A549 (cell line): ENCODE results near the gene MFNG.

Experiments used
- BHLHE40 ChIP-seq: IDR thresholded peaks from 2 replicates; pipeline ENCODE4 v1.6.1; 2012; ENCODE audit warnings: low read depth, low read length, inconsistent platforms
- CBX8 ChIP-seq: fragments of 200-600 bp; sonication (generic); IDR thresholded peaks from 2 replicates; pipeline ENCODE4 v1.6.1; 2016
- CTCF ChIP-seq: fragments of >200 bp; sonication (Bioruptor Twin); formaldehyde crosslinking; IDR thresholded peaks from 3 replicates; pipeline ENCODE4 v1.5.1; 2016
- ELK1 ChIP-seq: fragments of 150-350 bp; IDR thresholded peaks from 2 replicates; pipeline ENCODE4 v1.6.1; 2014; ENCODE audit warnings: low read depth, mild to moderate bottlenecking, low read length
- ESRRA ChIP-seq: fragments of 150-350 bp; IDR thresholded peaks from 2 replicates; pipeline ENCODE4 v1.6.1; 2014; ENCODE audit warnings: mild to moderate bottlenecking, low read length, borderline replicate concordance
- FOSL2 ChIP-seq, 2 experiments: fragments of 450-650 bp in 1 of 2; fragments of >200 bp in 1 of 2; sonication (Bioruptor Twin) in 1 of 2; formaldehyde crosslinking; IDR thresholded peaks; 2 replicates each; pipeline versions ENCODE4 v1.5.0 to v1.6.1; 2016 to 2020; ENCODE audit warnings: mild to moderate bottlenecking in 1 of 2, moderate library complexity in 1 of 2
- JUNB ChIP-seq: fragments of >200 bp; sonication (Bioruptor Twin); formaldehyde crosslinking; IDR thresholded peaks from 2 replicates; pipeline ENCODE4 v1.6.1; 2016
- MAX ChIP-seq: IDR thresholded peaks from 2 replicates; pipeline ENCODE4 v1.6.1; 2012
- MAZ ChIP-seq: fragments of 150-350 bp; IDR thresholded peaks from 2 replicates; pipeline ENCODE4 v1.6.1; 2014; ENCODE audit warnings: antibody characterized with exemption, low read depth, low read length, borderline replicate concordance
- NR3C1 ChIP-seq: fragments of >200 bp; sonication (Bioruptor Twin); formaldehyde crosslinking; IDR thresholded peaks from 3 replicates; pipeline ENCODE4 v1.6.1; 2017
- POLR2A ChIP-seq: IDR thresholded peaks from 2 replicates; pipeline ENCODE4 v1.6.1; 2012; ENCODE audit warnings: mild to moderate bottlenecking, low read length
- REST ChIP-seq: fragments of 200-600 bp; sonication (generic); IDR thresholded peaks from 2 replicates; pipeline ENCODE4 v1.6.1; 2016; ENCODE audit warnings: antibody characterized with exemption, mild to moderate bottlenecking, moderate library complexity
- TP53 ChIP-seq: fragments of 250-450 bp; sonication (Bioruptor Pico); IDR thresholded peaks from 2 replicates; pipeline ENCODE4 v1.5.0; 2021; ENCODE audit warnings: mild to moderate bottlenecking, moderate library complexity

- TF ChIP-seq CTCF = no peak
- no peak for TF ChIP-seq TP53 (CRISPR knock-in tag)
- TF ChIP-seq POLR2A = 0 out of 2 replicates have a peak, but pooled peaks have one; percentile 9
- peak; percentile 64; the same call in 1 of the 2 replicates for TF ChIP-seq MAX
- TF ChIP-seq REST = no peak
- TF ChIP-seq NR3C1 = no peak
- no peak for TF ChIP-seq ELK1
- no peak for TF ChIP-seq JUNB
- no peak for TF ChIP-seq MAZ
- TF ChIP-seq BHLHE40 = no peak
- no peak for TF ChIP-seq CBX8
- no peak for TF ChIP-seq FOSL2 (IDR thresholded peaks at IDR 0.05)
- peak; percentile 66 for TF ChIP-seq FOSL2 (CRISPR knock-in tag; IDR thresholded peaks at IDR 0.05)
- TF ChIP-seq ESRRA = no peak
Measured at GRCh38 chr22:37501610-37502341, 15.6 kb upstream of the MFNG start.
